GM21381 (cell line): ENCODE data around the gene LCT.
"Not testable (repeated sequence)": the region's sequence is repeated elsewhere in the genome, so short reads cannot be mapped to it uniquely, and the experiment has no call there.

Experiments used
- ATAC-seq: cut with Tn5 transposase; IDR thresholded peaks from one replicate; pipeline ENCODE4 v1.9.1; 2021; ENCODE audit warnings: mild to moderate bottlenecking, moderate library complexity; ENCODE audit not compliant: unreplicated experiment

LCT gene

GRCh38 chr2:135832891-135833290 is 4.1 kb downstream of the LCT start:
- no peak for ATAC-seq

GRCh38 chr2:135831180-135831812 is 5.7 kb downstream of the LCT start:
- no peak for ATAC-seq

DNA sequence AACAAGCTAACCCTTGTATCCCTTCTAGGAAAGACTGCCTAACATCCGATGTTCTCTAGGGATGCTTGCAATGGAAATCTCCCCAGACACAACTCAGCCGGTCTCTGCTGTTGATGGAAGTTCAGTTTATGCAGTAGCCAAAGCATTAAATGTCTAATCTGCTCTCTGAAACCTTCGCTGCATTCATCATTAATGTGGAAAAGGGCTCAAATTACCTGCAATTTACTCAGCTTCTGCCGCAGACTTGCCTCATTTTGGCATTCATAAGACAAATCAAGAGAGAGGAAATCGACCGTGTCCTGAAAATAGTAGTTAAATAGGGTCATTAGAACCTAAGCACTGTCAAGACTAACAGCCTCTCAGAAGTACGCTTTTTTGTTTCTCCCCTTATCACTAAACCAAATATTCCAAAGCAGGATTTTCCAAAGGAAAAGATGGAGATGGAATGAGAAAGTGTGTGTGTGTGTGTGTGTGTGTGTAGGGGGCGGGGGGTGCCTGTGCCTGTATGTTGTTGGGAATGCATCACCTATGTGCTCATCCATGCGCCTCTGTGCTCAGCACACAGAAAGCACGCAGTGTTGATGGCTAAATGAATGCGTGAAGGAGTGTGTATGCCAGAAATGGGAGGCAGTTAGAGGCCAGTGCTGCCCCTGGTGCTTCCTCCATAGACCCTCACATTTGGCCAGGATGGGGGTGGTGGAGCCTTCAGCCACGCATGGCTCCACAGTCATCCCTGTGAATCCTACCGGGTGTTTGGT is 7.4 kb downstream of the LCT start:
- no peak for ATAC-seq

DNA sequence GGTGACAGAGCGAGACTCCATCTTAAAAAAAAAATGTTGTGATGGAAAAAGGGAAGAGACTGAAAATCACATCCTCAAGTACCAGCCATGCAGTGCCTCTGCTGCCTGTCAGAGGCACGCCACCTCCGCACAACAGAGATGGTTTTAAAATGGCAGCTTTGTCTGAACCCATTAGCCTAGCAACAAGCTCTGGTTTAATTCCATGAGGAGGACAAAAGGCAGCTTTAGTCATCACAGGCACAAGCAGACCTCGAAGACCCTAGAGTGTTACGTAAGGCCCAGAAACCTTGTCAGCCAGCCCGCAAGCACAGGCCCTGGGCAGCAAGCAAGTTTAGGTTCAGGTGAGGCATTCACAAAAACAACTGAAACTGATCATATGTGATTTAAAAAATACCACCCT is 10.4 kb downstream of the LCT start:
- no peak for ATAC-seq

GRCh38 chr2:135825550-135826176 is 11.3 kb downstream of the LCT start:
- ATAC-seq = no peak

DNA sequence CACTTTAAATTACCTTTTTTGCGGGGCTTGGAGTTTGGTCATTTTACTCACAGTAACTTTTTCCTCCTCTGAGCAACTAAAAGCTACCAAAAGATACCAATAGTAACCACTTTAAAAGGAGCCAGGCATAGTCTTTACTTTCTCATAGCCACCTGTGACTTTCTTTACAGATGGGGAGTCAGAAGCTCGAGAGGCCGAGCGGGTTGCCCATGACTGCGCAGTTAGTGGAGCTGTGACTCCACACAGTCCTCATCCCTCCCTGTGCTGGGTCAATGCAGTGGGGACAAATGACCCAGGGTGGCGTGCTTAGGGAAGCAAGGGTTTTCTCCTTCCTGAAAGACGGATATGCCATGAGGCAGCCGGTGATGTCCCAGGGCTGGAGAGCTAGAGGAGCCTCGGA is 11.9 kb downstream of the LCT start:
- ATAC-seq = no peak

DNA sequence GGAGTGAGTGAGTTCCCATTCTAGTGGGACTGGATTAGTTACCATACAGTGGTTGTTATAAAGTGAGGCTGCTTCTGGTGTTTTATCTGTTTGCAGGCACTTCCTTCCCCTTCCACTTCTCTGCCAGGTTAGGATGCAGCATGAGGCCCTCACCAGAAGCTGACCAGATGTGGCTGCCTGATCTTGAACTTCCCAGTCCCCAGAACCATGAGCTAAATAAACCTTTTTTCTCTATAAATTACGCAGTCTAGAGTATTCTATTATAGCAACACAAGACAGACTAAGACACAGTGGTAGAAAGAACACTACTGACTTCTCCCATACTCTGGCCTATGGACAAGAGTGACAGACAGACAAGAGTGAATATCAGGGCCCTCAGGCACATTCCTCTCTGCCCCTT is 14.1 kb downstream of the LCT start:
- no peak for ATAC-seq

- ATAC-seq = no peak
Observed at GRCh38 chr2:135821190-135821589, 15.8 kb downstream of the LCT start.

- peak; percentile 86 for ATAC-seq
Observed at GRCh38 chr2:135820003-135820618, 16.9 kb downstream of the LCT start.

GRCh38 chr2:135818937-135819610 is 17.9 kb downstream of the LCT start:
- no peak for ATAC-seq

DNA sequence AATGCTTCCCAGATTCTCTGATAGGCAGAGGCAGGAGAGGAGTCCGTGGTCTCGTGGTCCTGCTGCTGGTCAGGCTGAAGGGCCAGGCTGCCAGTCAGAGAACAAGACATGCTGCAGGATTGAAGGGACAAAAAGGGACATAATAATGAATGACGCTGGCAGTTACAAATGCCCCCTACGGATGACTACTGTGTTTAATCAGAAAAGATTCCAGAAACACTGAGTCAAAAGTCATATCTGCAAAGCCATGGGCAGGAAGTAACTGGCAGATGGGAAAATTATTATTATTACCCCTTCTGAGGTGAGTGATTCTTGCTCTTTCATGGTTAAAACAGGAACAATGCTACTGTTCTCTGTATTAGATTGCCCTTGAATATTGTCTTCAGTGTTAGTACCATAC is 19.0 kb downstream of the LCT start:
- no peak for ATAC-seq

DNA sequence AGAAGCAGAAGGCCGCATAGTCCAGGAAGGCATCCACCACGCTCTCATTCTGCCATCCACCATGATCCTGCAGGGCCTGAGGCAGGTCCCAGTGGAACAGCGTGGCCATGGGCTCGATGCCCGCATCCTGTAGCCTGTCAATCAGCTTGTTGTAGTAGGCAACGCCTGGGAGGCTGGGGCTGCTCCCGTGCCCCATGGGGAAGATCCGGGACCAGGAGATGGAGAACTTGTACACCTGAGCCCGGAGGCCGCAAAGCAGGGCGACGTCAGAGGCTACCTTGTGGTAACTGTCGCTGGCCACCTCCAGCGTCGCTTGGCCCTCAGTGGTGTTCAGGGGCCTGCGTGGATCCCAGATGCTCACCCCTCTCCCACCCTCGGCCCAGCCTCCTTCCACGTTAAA is 19.5 kb downstream of the LCT start:
- no peak for ATAC-seq

GRCh38 chr2:135815269-135815668 is 21.7 kb downstream of the LCT start:
- no peak for ATAC-seq

DNA sequence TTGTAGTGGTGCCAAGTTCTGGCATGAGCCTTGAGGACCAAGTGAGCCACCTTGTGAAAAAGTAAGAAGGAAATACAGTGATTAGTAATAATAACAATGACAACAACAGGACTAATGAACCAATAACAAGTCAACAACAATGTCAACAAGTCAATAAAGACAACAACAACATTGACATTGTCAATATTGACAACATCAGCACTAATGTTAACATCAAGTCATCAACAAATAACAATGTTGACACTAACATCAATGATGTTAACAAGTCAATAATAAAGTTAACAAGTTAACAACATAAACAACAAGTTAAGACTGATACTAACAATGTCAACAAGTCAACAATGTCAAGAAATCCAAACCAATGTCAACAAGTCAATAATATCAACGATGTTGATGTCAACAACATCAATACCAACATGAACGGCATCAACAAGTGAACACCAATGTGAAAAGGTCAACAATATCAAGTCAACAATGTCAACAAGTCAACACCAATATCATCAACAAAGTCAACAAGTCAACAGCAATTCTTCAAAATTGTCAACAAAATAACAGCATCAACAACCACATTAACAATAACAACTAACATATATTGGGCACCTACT is 24.0 kb downstream of the LCT start:
- no peak for ATAC-seq

DNA sequence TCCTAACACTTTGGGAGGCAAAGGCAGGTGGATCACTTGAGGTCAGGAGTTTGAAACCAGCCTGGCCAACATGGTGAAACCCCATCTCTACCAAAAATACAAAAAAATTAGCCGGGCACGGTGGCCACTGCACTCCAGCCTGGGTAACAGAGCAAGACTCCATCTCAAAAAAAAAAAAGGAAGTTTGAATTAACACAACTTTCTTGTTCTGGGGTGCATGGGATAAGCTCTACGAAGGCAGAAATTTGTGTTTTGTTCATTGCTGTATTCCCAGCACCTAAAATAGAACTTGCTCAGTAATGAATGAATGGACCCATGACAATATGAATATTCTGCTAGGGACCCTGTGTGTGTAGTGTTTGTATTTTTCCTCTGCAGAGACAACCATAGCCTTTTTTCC is 29.1 kb downstream of the LCT start:
- ATAC-seq = not testable (repeated sequence)

GRCh38 chr2:135803278-135803677 is 33.7 kb downstream of the LCT start:
- ATAC-seq = no peak

- ATAC-seq = no peak
Observed at GRCh38 chr2:135802350-135802749, 34.6 kb downstream of the LCT start.

DNA sequence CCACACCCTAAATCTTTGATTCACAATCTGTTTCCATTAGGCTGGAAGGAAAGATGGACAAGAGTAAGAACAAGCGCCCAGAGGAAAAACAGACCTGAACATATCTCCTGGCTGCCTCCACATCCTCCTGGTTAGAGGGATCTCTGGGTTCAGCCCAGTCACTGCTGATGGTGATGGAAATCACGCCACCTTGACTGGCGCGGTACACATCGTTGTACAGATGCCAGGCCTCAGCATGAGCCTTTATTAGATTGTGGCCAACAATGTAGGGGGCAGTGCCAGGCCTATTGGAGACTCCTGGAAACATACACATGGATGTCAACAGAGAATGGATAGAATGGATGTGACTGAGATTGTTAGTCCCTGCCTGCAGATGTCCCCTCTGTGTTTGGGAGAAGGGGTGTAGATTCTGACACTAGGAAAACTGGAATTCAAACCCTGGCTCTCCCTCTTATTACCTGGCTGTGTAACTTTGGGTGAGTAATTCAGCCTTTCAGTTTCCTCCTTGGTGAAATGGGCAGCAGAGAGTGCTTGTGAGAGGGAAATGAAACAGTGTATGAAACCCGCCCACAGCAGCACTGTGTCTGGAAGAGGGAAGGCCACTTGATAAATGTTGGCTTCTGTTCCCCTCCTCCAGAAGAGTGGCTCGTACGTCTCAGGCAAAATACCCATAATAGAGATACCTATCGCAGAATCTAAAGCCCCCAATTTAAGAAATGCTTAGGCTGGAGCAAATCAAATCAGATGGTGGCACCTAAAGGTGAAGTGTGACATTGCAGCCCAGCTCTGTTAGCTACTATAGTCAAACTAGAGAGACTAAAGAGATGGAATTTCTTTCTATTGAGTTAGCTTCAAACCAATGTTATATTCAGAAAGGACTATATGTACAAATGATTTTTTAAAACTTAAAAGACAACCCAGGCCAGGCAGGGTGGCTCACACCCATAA is 36.2 kb downstream of the LCT start:
- ATAC-seq = no peak

GRCh38 chr2:135799738-135800137 is 37.2 kb downstream of the LCT start:
- ATAC-seq = no peak

DNA sequence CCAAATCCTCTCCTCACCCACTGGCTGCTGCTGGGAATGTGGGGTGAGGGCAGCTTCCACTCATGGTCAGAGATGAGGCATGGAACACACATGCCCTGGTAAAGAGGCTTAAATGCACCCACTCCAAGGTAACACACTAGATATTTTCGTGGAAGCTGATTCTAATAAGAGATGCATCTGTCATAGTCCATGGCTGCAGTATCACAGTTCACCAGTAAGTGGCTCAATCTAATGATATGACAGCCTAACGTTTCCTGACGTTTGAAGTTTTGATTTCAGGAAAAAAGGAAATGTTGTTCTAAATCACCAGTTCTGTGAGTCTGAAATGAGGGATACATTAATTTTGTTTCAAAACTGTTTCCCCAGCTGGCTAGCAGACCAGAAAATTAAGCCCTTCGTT is 38.2 kb downstream of the LCT start:
- ATAC-seq = no peak
